HepG2 (cell line): ENCODE results near the gene CD2AP. TPM values are rescaled to one million over a fixed set of nuclear protein-coding genes. Genes with fewer than 3 reads are reported as not detected.

Experiments
- AKAP8 ChIP-seq: sonication (generic); formaldehyde crosslinking; IDR thresholded peaks from 2 replicates; pipeline ENCODE4 v1.5.1; 2020; ENCODE audit warnings: mild to moderate bottlenecking, missing genetic modification reagents
- BRCA1 ChIP-seq: sonication (generic); formaldehyde crosslinking; IDR thresholded peaks from 2 replicates; pipeline ENCODE4 v1.4.0; 2020; ENCODE audit warnings: missing genetic modification reagents
- HDAC2 ChIP-seq: sonication (generic); formaldehyde crosslinking; IDR thresholded peaks from 2 replicates; pipeline ENCODE4 v1.4.0; 2020; ENCODE audit warnings: missing genetic modification reagents
- KLF15 ChIP-seq: sonication (generic); formaldehyde crosslinking; IDR thresholded peaks from 2 replicates; pipeline ENCODE4 v1.8.1; 2023; ENCODE audit warnings: borderline replicate concordance, mild to moderate bottlenecking, inconsistent platforms, missing genetic modification reagents, mixed read lengths
- MEIS1 ChIP-seq: sonication (generic); formaldehyde crosslinking; IDR thresholded peaks from 2 replicates; pipeline ENCODE4 v1.9.0; 2021; ENCODE audit warnings: mild to moderate bottlenecking, missing genetic modification reagents, moderate library complexity, borderline replicate concordance
- MIER2 ChIP-seq: IDR thresholded peaks from 2 replicates; pipeline ENCODE4 v1.6.1; 2016; ENCODE audit warnings: missing biosample characterization, missing genetic modification reagents
- MLLT10 ChIP-seq: sonication (generic); formaldehyde crosslinking; IDR thresholded peaks from 2 replicates; pipeline ENCODE4 v1.4.0; 2020; ENCODE audit warnings: missing genetic modification reagents
- MTF1 ChIP-seq: sonication (generic); formaldehyde crosslinking; IDR thresholded peaks from 2 replicates; pipeline ENCODE4 v1.5.0; 2020; ENCODE audit warnings: missing genetic modification reagents
- MYC ChIP-seq: sonication (generic); formaldehyde crosslinking; IDR thresholded peaks from 2 replicates; pipeline ENCODE4 v1.9.0; 2021; ENCODE audit warnings: missing genetic modification reagents, borderline replicate concordance
- NCOA1 ChIP-seq: sonication (generic); formaldehyde crosslinking; IDR thresholded peaks from 2 replicates; pipeline ENCODE4 v1.9.0; 2021; ENCODE audit warnings: missing genetic modification reagents
- NONO ChIP-seq, 2 experiments: fragments of 450-650 bp in 1 of 2; sonication (generic) in 1 of 2; formaldehyde crosslinking in 1 of 2; IDR thresholded peaks in 1 of 2; conservative IDR thresholded peaks in 1 of 2; 2 replicates each; pipeline versions ENCODE4 v1.6.1 to v1.8.0; 2017 to 2022; ENCODE audit warnings: mild to moderate bottlenecking in 1 of 2, missing genetic modification reagents in 1 of 2, moderate library complexity in 1 of 2
- PRMT3 ChIP-seq: sonication (generic); formaldehyde crosslinking; IDR thresholded peaks from 2 replicates; pipeline ENCODE4 v1.8.1; 2022; ENCODE audit warnings: low read depth, mild to moderate bottlenecking, moderate library complexity, missing genetic modification reagents, borderline replicate concordance
- SETDB1 ChIP-seq: sonication (generic); formaldehyde crosslinking; IDR thresholded peaks from 2 replicates; pipeline ENCODE4 v1.5.1; 2020; ENCODE audit warnings: missing genetic modification reagents, mild to moderate bottlenecking, borderline replicate concordance
- SIX4 ChIP-seq: sonication (generic); formaldehyde crosslinking; IDR thresholded peaks from 2 replicates; pipeline ENCODE4 v1.4.0; 2020; ENCODE audit warnings: missing genetic modification reagents
- SMC3 ChIP-seq: IDR thresholded peaks from 2 replicates; pipeline ENCODE4 v1.6.1; 2011; ENCODE audit warnings: low read length, improper control_type of control experiment
- SNRNP70 ChIP-seq: fragments of 200-400 bp; formaldehyde crosslinking; IDR thresholded peaks from 2 replicates; pipeline ENCODE4 v1.6.1; 2017; ENCODE audit warnings: mild to moderate bottlenecking, low read depth, low read length, moderate library complexity
- SP5 ChIP-seq: IDR thresholded peaks from 2 replicates; pipeline ENCODE4 v1.6.1; 2016; ENCODE audit warnings: low read depth, borderline replicate concordance
- ZEB1 ChIP-seq: IDR thresholded peaks from 2 replicates; pipeline ENCODE4 v1.6.1; 2012; ENCODE audit warnings: mild to moderate bottlenecking, low read depth, inconsistent platforms; ENCODE audit not compliant: insufficient replicate concordance
- ZKSCAN8 ChIP-seq: IDR thresholded peaks from 2 replicates; pipeline ENCODE4 v1.6.1; 2016; ENCODE audit warnings: borderline replicate concordance, missing genetic modification reagents, missing compliant biosample characterization
- ZNF10 ChIP-seq: sonication (generic); formaldehyde crosslinking; IDR thresholded peaks from 2 replicates; pipeline ENCODE4 v1.4.0; 2020; ENCODE audit warnings: mild to moderate bottlenecking, low read depth, missing genetic modification reagents, borderline replicate concordance
- ZNF205 ChIP-seq: IDR thresholded peaks from 2 replicates; pipeline ENCODE4 v1.6.1; 2018; ENCODE audit warnings: missing biosample characterization, missing genetic modification reagents
- ZNF256 ChIP-seq: sonication (generic); formaldehyde crosslinking; conservative IDR thresholded peaks from 2 replicates; pipeline ENCODE4 v1.4.0; 2020; ENCODE audit warnings: missing genetic modification reagents
- ZNF292 ChIP-seq: sonication (generic); formaldehyde crosslinking; IDR thresholded peaks from 2 replicates; pipeline ENCODE4 v1.8.1; 2022; ENCODE audit warnings: mild to moderate bottlenecking, low read depth, missing genetic modification reagents, borderline replicate concordance
- ZNF619 ChIP-seq: sonication (generic); formaldehyde crosslinking; IDR thresholded peaks from 2 replicates; pipeline ENCODE4 v1.4.0; 2020; ENCODE audit warnings: mild to moderate bottlenecking, missing genetic modification reagents
- ZNF816 ChIP-seq: sonication (generic); formaldehyde crosslinking; IDR thresholded peaks from 2 replicates; pipeline ENCODE4 v1.8.0; 2022; ENCODE audit warnings: missing genetic modification reagents, mild to moderate bottlenecking, borderline replicate concordance
- ZSCAN21 ChIP-seq: sonication (generic); formaldehyde crosslinking; IDR thresholded peaks from 2 replicates; pipeline ENCODE4 v1.8.0; 2022; ENCODE audit warnings: mild to moderate bottlenecking, missing genetic modification reagents, moderate library complexity, borderline replicate concordance
- polyA plus RNA-seq, 8 experiments: library from polyadenylated mRNA; depleted of rRNA in 3 of 8; stranded (reverse) in 7 of 8; unstranded in 1 of 8; fragments of >200 nt; fragmentation: Illumina TruSeq in 4 of 8; extraction: Trizol in 4 of 8; gene quantifications; 2 replicates each; pipeline versions ENCODE4 v1.2.1 to v1.2.3, GENCODE V29; 2011 to 2016; ENCODE audit warnings: low read depth in 4 of 8, missing spikeins in 1 of 8, mixed read lengths in 1 of 8; ENCODE audit not compliant: insufficient read depth in 1 of 8
- total RNA-seq, 5 experiments: library from RNA; depleted of rRNA; stranded (reverse); fragments of >200 nt; fragmentation: Illumina TruSeq; extraction: Trizol; gene quantifications; 2 replicates each; pipeline ENCODE4 v1.2.3, GENCODE V29; 2016; ENCODE audit warnings: low read depth in 1 of 5
- TF ChIP-seq, protein P1 (sequence below): sonication (generic); formaldehyde crosslinking; IDR thresholded peaks from 2 replicates; pipeline ENCODE4 v1.8.1; 2022; ENCODE audit warnings: mild to moderate bottlenecking, missing genetic modification reagents
- TF ChIP-seq, protein P2 (sequence below): sonication (generic); formaldehyde crosslinking; IDR thresholded peaks from 2 replicates; pipeline ENCODE4 v1.4.0; 2020; ENCODE audit warnings: low read depth, mild to moderate bottlenecking, missing genetic modification reagents
- TF ChIP-seq, protein P3 (sequence below): IDR thresholded peaks from 2 replicates; pipeline ENCODE4 v1.6.1; 2016

The CD2AP gene
- total and polyA plus RNA-seq, 2 of the 13 experiments (the other 11 are each of a cell fraction or from before 2014, with no cell fraction given) = 8.6 to 31.9 TPM

DNA sequence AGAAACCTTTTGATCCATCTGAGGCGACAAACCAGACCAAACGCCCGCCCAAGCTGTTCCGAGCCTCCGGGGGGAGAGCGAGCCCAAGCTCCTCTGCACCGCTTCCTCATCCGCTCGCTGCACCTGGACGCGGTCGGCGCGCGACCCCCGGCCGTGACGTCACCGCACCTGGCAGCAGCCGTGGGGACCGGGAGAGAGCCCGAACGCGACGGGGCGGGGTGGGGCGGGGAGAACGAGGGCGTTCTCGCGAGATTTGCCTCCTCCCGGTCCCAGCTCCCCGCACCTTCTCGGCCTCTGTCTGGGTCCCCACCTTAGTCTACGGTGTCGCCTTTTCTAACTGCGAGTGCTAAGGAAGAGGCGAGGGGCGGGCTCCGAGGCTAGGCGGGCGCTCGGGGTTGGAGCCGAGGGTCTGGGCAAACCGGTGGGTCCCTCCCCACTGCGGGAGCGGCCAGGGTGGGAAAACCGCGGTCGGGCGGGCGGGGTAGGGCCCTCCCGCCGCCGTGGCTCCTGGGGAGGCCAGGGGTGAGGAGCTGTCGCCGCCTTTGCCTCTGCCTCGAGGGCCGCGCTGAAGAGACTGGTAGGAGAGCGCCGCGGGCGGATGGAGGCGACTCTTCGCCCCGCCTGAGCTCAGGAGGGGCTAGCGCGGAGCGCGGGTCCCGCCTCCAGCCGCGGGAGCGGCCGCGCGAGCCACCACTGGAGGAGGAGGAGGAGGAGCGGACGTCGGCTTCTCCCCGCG is at the start of gene CD2AP (continued):
- 0 out of 2 replicates have a peak, but pooled peaks have one; percentile 63 for TF ChIP-seq SETDB1
- TF ChIP-seq, protein P1, sequence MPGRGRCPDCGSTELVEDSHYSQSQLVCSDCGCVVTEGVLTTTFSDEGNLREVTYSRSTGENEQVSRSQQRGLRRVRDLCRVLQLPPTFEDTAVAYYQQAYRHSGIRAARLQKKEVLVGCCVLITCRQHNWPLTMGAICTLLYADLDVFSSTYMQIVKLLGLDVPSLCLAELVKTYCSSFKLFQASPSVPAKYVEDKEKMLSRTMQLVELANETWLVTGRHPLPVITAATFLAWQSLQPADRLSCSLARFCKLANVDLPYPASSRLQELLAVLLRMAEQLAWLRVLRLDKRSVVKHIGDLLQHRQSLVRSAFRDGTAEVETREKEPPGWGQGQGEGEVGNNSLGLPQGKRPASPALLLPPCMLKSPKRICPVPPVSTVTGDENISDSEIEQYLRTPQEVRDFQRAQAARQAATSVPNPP (CRISPR knock-in tag) = peak; percentile 94
- 0 out of 2 replicates have a peak, but pooled peaks have one; percentile 43 for TF ChIP-seq NCOA1 (CRISPR knock-in tag)
- TF ChIP-seq ZSCAN21 (CRISPR knock-in tag) = peak; percentile 78; the same call in 1 of the 2 replicates
- 0 out of 2 replicates have a peak, but pooled peaks have one; percentile 46 for TF ChIP-seq PRMT3 (CRISPR knock-in tag)
- TF ChIP-seq SNRNP70 = no peak
- TF ChIP-seq NONO (IDR thresholded peaks at IDR 0.05) = no peak
- peak; percentile 89 for TF ChIP-seq NONO (CRISPR knock-in tag; conservative IDR thresholded peaks at IDR 0.05)
- peak; percentile 74; the same call in 1 of the 2 replicates for TF ChIP-seq ZNF816 (CRISPR knock-in tag)
- TF ChIP-seq KLF15 (CRISPR knock-in tag) = peak; percentile 76; the same call in 1 of the 2 replicates
- TF ChIP-seq ZNF205 (CRISPR knock-in tag) = 0 out of 2 replicates have a peak, but pooled peaks have one; percentile 53
- TF ChIP-seq ZNF619 (CRISPR knock-in tag) = peak; percentile 19; the same call in 1 of the 2 replicates
- TF ChIP-seq AKAP8 = no peak
- TF ChIP-seq SP5 (CRISPR knock-in tag) = peak; percentile 71; the same call in 1 of the 2 replicates
- no peak for TF ChIP-seq MLLT10
- peak; percentile 11; the same call in 1 of the 2 replicates for TF ChIP-seq MIER2 (CRISPR knock-in tag)
- TF ChIP-seq ZNF10 (CRISPR knock-in tag) = no peak
- TF ChIP-seq ZEB1 = peak; percentile 98
- TF ChIP-seq, protein P2, sequence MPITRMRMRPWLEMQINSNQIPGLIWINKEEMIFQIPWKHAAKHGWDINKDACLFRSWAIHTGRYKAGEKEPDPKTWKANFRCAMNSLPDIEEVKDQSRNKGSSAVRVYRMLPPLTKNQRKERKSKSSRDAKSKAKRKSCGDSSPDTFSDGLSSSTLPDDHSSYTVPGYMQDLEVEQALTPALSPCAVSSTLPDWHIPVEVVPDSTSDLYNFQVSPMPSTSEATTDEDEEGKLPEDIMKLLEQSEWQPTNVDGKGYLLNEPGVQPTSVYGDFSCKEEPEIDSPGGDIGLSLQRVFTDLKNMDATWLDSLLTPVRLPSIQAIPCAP = 0 out of 2 replicates have a peak, but pooled peaks have one; percentile 69
- TF ChIP-seq, protein P3, sequence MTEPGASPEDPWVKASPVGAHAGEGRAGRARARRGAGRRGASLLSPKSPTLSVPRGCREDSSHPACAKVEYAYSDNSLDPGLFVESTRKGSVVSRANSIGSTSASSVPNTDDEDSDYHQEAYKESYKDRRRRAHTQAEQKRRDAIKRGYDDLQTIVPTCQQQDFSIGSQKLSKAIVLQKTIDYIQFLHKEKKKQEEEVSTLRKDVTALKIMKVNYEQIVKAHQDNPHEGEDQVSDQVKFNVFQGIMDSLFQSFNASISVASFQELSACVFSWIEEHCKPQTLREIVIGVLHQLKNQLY (CRISPR knock-in tag) = peak; percentile 13; the same call in 1 of the 2 replicates
- TF ChIP-seq ZNF256 (CRISPR knock-in tag) = no peak
- 0 out of 2 replicates have a peak, but pooled peaks have one; percentile 76 for TF ChIP-seq MEIS1 (CRISPR knock-in tag)
- peak; percentile 55 for TF ChIP-seq HDAC2 (CRISPR knock-in tag)
- no peak for TF ChIP-seq SIX4
- TF ChIP-seq ZKSCAN8 (CRISPR knock-in tag) = peak; percentile 52; the same call in 1 of the 2 replicates
- TF ChIP-seq SMC3 = no peak
- peak; percentile 72 for TF ChIP-seq MYC (CRISPR knock-in tag)
- TF ChIP-seq BRCA1 = peak; percentile 67; the same call in 1 of the 2 replicates
- no peak for TF ChIP-seq MTF1
- peak; percentile 79 for TF ChIP-seq ZNF292 (CRISPR knock-in tag)
